Mesothelial cell of epicardium (in vitro differentiated cells): Measurements from ENCODE around the gene MYO15B. TPM values are rescaled to one million over a fixed set of nuclear protein-coding genes. Genes with fewer than 3 reads are reported as not detected.

Experiments
- DNase-seq, 2 experiments: peaks; one replicate each; pipeline ENCODE4 v3.0.0; 2021; ENCODE audit warnings: low spot score in 2 of 2; ENCODE audit not compliant: unreplicated experiment in 2 of 2
- H3K27ac Mint-ChIP-seq: 2 replicates; pipeline ENCODE4 v1.8.0; 2021; ENCODE audit warnings: mixed read lengths
- H3K27me3 Mint-ChIP-seq: 2 replicates; pipeline ENCODE4 v1.8.0; 2021; ENCODE audit warnings: low read depth, mixed read lengths
- H3K36me3 Mint-ChIP-seq: 2 replicates; pipeline ENCODE4 v1.8.0; 2021; ENCODE audit warnings: mixed read lengths
- H3K4me1 Mint-ChIP-seq: 2 replicates; pipeline ENCODE4 v1.8.0; 2021; ENCODE audit warnings: mixed read lengths
- H3K4me3 Mint-ChIP-seq: 2 replicates; pipeline ENCODE4 v1.8.0; 2021; ENCODE audit warnings: mild to moderate bottlenecking, moderate library complexity, mixed read lengths
- H3K9me3 Mint-ChIP-seq: 2 replicates; pipeline ENCODE4 v1.8.0; 2021; ENCODE audit warnings: mixed read lengths
- CTCF ChIP-seq: fragments of 200-600 bp; sonication (generic); IDR thresholded peaks from one replicate; pipeline ENCODE4 v1.5.0; 2021; ENCODE audit warnings: antibody characterized with exemption; ENCODE audit not compliant: unreplicated experiment
- total RNA-seq: library from RNA; stranded (reverse); gene quantifications from 3 replicates; pipeline ENCODE4 v1.2.1, GENCODE V29; 2021

MYO15B gene
- total RNA-seq, 1 donor from 2014 or later, result 281 TPM

- DNase-seq, result peak; percentile 97 to 98
- Mint-ChIP-seq H3K27me3 (no peaks in the 10 kb centered on the region), H3K27ac (peak within 1 kb of the TSS; percentile 83), H3K36me3 (peaks cover 26% of the 10 kb centered on the region), H3K4me3 (peak within 1 kb of the TSS; percentile 59), H3K4me1 (peaks cover 17% of the 10 kb centered on the region), H3K9me3 (no peaks in the 10 kb centered on the region)
- TF ChIP-seq CTCF, result no peak
Measured at GRCh38 chr17:75666959-75667790, 79.6 kb downstream of the MYO15B start, which contains the start of the genes RECQL5 and SAP30BP. TSS of gene RECQL5 (minus strand) at chr17:75667154. CDS start at chr17:75666557, 597 bp downstream. TSS of gene SAP30BP (plus strand) at chr17:75667338. CDS start at chr17:75667373, 35 bp downstream.

- TF ChIP-seq CTCF, result no peak
- Mint-ChIP-seq H3K27ac (no peak overlapping the region), H3K4me3 (no peak overlapping the region), H3K4me1 (peaks cover 17% of the 10 kb centered on the region), H3K9me3 (no peaks in the 10 kb centered on the region), H3K36me3 (peaks cover 21% of the 10 kb centered on the region), H3K27me3 (no peaks in the 10 kb centered on the region)
- DNase-seq, result no peak
Measured at GRCh38 chr17:75667825-75668224, 80.2 kb downstream of the MYO15B start.

- DNase-seq, result no peak
- Mint-ChIP-seq H3K27me3 (no peaks in the 10 kb centered on the region), H3K9me3 (no peaks in the 10 kb centered on the region), H3K27ac (no peak overlapping the region), H3K4me3 (no peak overlapping the region), H3K36me3 (peaks cover 21% of the 10 kb centered on the region), H3K4me1 (peaks cover 17% of the 10 kb centered on the region)
- no peak for TF ChIP-seq CTCF
Measured at GRCh38 chr17:75668489-75668888, 80.9 kb downstream of the MYO15B start.

GRCh38 chr17:75670868-75671267, 83.3 kb downstream of the MYO15B start:
- DNase-seq, result no peak
- Mint-ChIP-seq H3K9me3 (no peaks in the 10 kb centered on the region), H3K36me3 (peaks cover 14% of the 10 kb centered on the region), H3K27ac (no peak overlapping the region), H3K27me3 (no peaks in the 10 kb centered on the region), H3K4me3 (no peak overlapping the region), H3K4me1 (peaks cover 14% of the 10 kb centered on the region)
- no peak for TF ChIP-seq CTCF

GRCh38 chr17:75672011-75672410, 84.4 kb downstream of the MYO15B start:
- Mint-ChIP-seq H3K9me3 (no peaks in the 10 kb centered on the region), H3K4me3 (no peak overlapping the region), H3K27ac (no peak overlapping the region), H3K36me3 (peaks cover 14% of the 10 kb centered on the region), H3K4me1 (peaks cover 8% of the 10 kb centered on the region), H3K27me3 (no peaks in the 10 kb centered on the region)
- no peak for DNase-seq
- TF ChIP-seq CTCF, result no peak
